ENCODE measurements around the gene SLC30A3.

The SLC30A3 gene

GRCh38 chr2:27204566-27204965, 58.3 kb downstream of the SLC30A3 start:
- H3K36me3 ChIP-seq (ENCODE audit: control insufficient read depth in 2 of 2, insufficient read depth in 2 of 2, low read length in 2 of 2), result peaks cover 26 to 52% of the 10 kb centered on the region in 2 donors
- H3K4me3 ChIP-seq (ENCODE audit: low read length in 2 of 2), result no peak overlapping the region

GRCh38 chr2:27203741-27204140, 59.1 kb downstream of the SLC30A3 start:
- H3K27ac ChIP-seq (ENCODE audit: low read length), result no peak overlapping the region
- H3K4me3 ChIP-seq (ENCODE audit: low read length in 2 of 2), result no peak overlapping the region
- no peak overlapping the region for H3K9ac ChIP-seq (ENCODE audit: low read length in 2 of 2)
- no peaks in the 10 kb centered on the region for H3K27me3 ChIP-seq (ENCODE audit: control insufficient read depth in 1 of 2, insufficient read depth in 2 of 2, low read length in 2 of 2)
- no peaks in the 10 kb centered on the region for H3K4me1 ChIP-seq (ENCODE audit: control insufficient read depth, insufficient read depth, low read length)
- peaks cover 26 to 55% of the 10 kb centered on the region in 2 donors for H3K36me3 ChIP-seq (ENCODE audit: control insufficient read depth in 2 of 2, insufficient read depth in 2 of 2, low read length in 2 of 2)
- no peaks in the 10 kb centered on the region for H3K9me3 ChIP-seq (ENCODE audit: control insufficient read depth in 2 of 2, low read length in 2 of 2)

More at GRCh38 chr2:27204566-27204965, 58.3 kb downstream of the SLC30A3 start:
- no peaks in the 10 kb centered on the region for H3K27me3 ChIP-seq (ENCODE audit: control insufficient read depth in 1 of 2, insufficient read depth in 2 of 2, low read length in 2 of 2)
- H3K4me1 ChIP-seq (ENCODE audit: control insufficient read depth, insufficient read depth, low read length), result no peaks in the 10 kb centered on the region
- no peak overlapping the region for H3K27ac ChIP-seq (ENCODE audit: low read length)
- H3K9me3 ChIP-seq (ENCODE audit: control insufficient read depth in 2 of 2, low read length in 2 of 2), result no peaks in the 10 kb centered on the region
- H3K9ac ChIP-seq (ENCODE audit: low read length in 2 of 2), result no peak overlapping the region
